Transverse colon (tissue), 4 donors: Measurements from ENCODE around the gene ZNF841. TPM values are rescaled to one million over a fixed set of nuclear protein-coding genes. Genes with fewer than 3 reads are reported as not detected.
"Not testable (repeated sequence)": the region's sequence is repeated elsewhere in the genome, so short reads cannot be mapped to it uniquely, and the experiment has no call there.

Experiments used
- DNase-seq: peaks from one replicate; pipeline ENCODE4 v3.0.0-alpha.2; 2019
- H3K27ac ChIP-seq, 4 donors: fragments of 200-600 bp; sonication (generic); 2 replicates each; pipeline ENCODE4 v1.5.1; 2016 to 2018; ENCODE audit warnings: inconsistent platforms in 4 of 4
- H3K27me3 ChIP-seq: fragments of 200-600 bp; sonication (generic); 2 replicates; pipeline ENCODE4 v1.5.1; 2017; ENCODE audit warnings: inconsistent platforms
- H3K36me3 ChIP-seq, 4 donors: fragments of 200-600 bp; sonication (generic); 2 replicates each; pipeline ENCODE4 v1.5.1; 2017 to 2019; ENCODE audit warnings: inconsistent platforms in 4 of 4
- H3K4me1 ChIP-seq, 4 donors: fragments of 200-600 bp; sonication (generic); 2 replicates each; pipeline ENCODE4 v1.5.1; 2017 to 2020; ENCODE audit warnings: inconsistent platforms in 4 of 4
- H3K4me3 ChIP-seq, 4 donors: fragments of 200-600 bp; sonication (generic); 1 replicate in 1 of 4; 2 replicates in 3 of 4; pipeline versions ENCODE4 v1.5.1 to v1.6.1; 2017 to 2019; ENCODE audit warnings: inconsistent platforms in 4 of 4
- H3K9me3 ChIP-seq, 2 donors: fragments of 200-600 bp; sonication (generic); 2 replicates each; pipeline ENCODE4 v1.5.1; 2017 to 2019; ENCODE audit warnings: inconsistent platforms in 2 of 2
- EP300 ChIP-seq: sonication (generic); formaldehyde crosslinking; IDR thresholded peaks from one replicate; pipeline ENCODE4 v1.6.1; 2017; ENCODE audit warnings: antibody characterized with exemption, low read depth
- POLR2A ChIP-seq: fragments of 450-650 bp; IDR thresholded peaks from one replicate; pipeline ENCODE4 v1.6.1; 2016; ENCODE audit warnings: antibody characterized with exemption, mild to moderate bottlenecking, moderate library complexity
- POLR2AphosphoS5 ChIP-seq, 3 donors: sonication (generic); formaldehyde crosslinking; IDR thresholded peaks; one replicate each; pipeline ENCODE4 v1.6.1; 2016; ENCODE audit warnings: antibody characterized with exemption in 3 of 3
- WGBS, 2 donors: methylation state at CpG; one replicate each; pipeline ENCODE4 v1.1.5; 2018; ENCODE audit warnings: low coverage in 1 of 2; 5-methylcytosine and 5-hydroxymethylcytosine counted together
- in situ Hi-C, 4 donors: fragments of 200-750 bp; cut with MboI; loops; one replicate each; pipeline versions ENCODE4 v1.15.0 to v1.15.1; 2017; ENCODE audit warnings: low sequenced_read_pairs in 3 of 4, low pct_ligation_motif_present in 1 of 4, low pct_unique_long_range_greater_than_20kb in 1 of 4
- intact Hi-C: fragments of 100-400 bp; cut with DNase I; formaldehyde crosslinking; loops from one replicate; pipeline ENCODE4 v1.15.1; 2023; ENCODE audit warnings: low total_unique reads
- total RNA-seq, 4 donors: library from RNA; depleted of rRNA; stranded (reverse); fragments of >200 nt; gene quantifications; one replicate each; pipeline ENCODE4 v1.1.0, GENCODE V29; 2016
- TF ChIP-seq, protein P1 (sequence below), 5 experiments: fragments of 200-600 bp in 3 of 5; fragments of 450-650 bp in 2 of 5; sonication (generic) in 3 of 5; IDR thresholded peaks; 1 replicate in 2 of 5; 2 replicates in 3 of 5; pipeline ENCODE4 v1.5.1; 2016 to 2017; ENCODE audit warnings: antibody characterized with exemption in 5 of 5, inconsistent platforms in 3 of 5, mild to moderate bottlenecking in 2 of 5, moderate library complexity in 1 of 5

Gene ZNF841
- total RNA-seq, 4 donors from 2014 or later = 15.7 to 23.7 (median 21.1) TPM

DNA sequence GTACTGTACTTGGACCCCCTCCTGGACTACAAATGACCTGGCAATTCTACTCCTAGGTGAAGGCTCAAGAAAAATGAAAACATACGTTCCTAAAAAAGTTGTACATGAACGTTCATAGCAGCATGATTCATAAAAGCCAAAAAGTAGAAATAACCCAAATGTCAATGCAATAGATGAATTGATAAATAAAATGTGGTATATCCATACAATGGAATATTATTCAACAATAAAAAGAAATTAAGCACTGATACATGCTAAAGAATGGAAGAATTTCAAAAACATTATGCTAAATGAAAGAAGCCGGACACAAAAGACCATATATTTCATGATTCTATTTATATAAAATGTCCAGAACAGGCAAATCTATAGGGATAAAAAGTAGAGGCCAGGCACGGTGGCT lies 56.4 kb downstream of the ZNF841 start:
- no peak overlapping the region for H3K4me3 ChIP-seq

DNA sequence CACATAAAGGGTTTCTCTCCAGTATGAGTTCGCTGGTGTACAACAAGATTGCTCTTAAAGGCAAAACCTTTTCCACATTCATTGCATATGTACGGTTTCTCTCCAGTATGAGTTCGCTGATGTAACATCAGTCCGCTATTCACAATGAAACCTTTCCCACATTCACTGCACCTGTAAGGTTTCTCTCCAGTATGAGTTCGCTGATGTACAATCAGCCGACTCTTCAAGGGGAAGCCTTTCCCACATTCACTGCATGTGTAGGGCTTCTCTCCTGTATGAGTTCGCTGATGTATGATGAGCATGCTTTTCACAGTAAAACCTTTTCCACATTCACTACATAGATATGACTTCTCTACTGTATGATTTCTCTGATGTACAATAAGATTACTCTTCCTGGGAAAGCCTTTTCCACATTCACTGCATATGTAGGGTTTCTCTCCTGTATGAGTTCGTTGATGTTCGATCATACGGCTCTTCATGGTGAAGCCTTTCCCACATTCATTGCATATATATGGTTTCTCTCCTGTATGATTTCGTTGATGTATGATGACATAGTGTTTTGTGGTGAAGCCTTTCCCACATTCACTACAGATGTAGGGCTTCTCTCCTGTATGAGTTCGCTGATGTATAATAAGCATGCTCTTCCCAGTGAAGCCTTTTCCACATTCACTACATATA lies 61.4 kb downstream of the ZNF841 start:
- H3K9me3 ChIP-seq = peaks cover 83 to 91% of the 10 kb centered on the region in 2 donors
- peaks cover 10 to 63% (median 38%) of the 10 kb centered on the region in 4 donors for H3K36me3 ChIP-seq
- intact Hi-C loops (no loop called here), in situ Hi-C loops (no loop called here)
- TF ChIP-seq EP300 (no peak), POLR2A (no peak), POLR2AphosphoS5 (IDR thresholded peaks at IDR 0.05) (no peak)
- TF ChIP-seq, protein P1, sequence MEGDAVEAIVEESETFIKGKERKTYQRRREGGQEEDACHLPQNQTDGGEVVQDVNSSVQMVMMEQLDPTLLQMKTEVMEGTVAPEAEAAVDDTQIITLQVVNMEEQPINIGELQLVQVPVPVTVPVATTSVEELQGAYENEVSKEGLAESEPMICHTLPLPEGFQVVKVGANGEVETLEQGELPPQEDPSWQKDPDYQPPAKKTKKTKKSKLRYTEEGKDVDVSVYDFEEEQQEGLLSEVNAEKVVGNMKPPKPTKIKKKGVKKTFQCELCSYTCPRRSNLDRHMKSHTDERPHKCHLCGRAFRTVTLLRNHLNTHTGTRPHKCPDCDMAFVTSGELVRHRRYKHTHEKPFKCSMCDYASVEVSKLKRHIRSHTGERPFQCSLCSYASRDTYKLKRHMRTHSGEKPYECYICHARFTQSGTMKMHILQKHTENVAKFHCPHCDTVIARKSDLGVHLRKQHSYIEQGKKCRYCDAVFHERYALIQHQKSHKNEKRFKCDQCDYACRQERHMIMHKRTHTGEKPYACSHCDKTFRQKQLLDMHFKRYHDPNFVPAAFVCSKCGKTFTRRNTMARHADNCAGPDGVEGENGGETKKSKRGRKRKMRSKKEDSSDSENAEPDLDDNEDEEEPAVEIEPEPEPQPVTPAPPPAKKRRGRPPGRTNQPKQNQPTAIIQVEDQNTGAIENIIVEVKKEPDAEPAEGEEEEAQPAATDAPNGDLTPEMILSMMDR (IDR thresholded peaks at IDR 0.05) = no peak
- 94 to 97% methylated on average over 9 to 12 of the region's 12 CpGs for WGBS, 2 donors
- no peaks in the 10 kb centered on the region for H3K4me1 ChIP-seq
- no peak overlapping the region for H3K4me3 ChIP-seq
- no peaks in the 10 kb centered on the region for H3K27me3 ChIP-seq
- no peak for DNase-seq
- H3K27ac ChIP-seq = no peak overlapping the region

More for the DNA sequence above, 56.4 kb downstream of the ZNF841 start:
- Histone ChIP-seq H3K9me3 (peaks cover 68 to 86% of the 10 kb centered on the region in 2 donors), H3K27ac (no peak overlapping the region), H3K27me3 (no peaks in the 10 kb centered on the region), H3K4me1 (no peaks in the 10 kb centered on the region), H3K36me3 (peaks cover 12 to 93% (median 52%) of the 10 kb centered on the region in 4 donors)
- intact Hi-C loops = no loop called here
- DNase-seq = no peak
- in situ Hi-C loops = no loop called here
- no peak for TF ChIP-seq POLR2A
- TF ChIP-seq EP300 = no peak
- TF ChIP-seq, protein P1 (IDR thresholded peaks at IDR 0.05) = no peak
- TF ChIP-seq POLR2AphosphoS5 (IDR thresholded peaks at IDR 0.05) = no peak
- whole genome bisulfite sequencing, 2 donors = 88 to 94% methylated on average over 4 of the region's 4 CpGs

DNA sequence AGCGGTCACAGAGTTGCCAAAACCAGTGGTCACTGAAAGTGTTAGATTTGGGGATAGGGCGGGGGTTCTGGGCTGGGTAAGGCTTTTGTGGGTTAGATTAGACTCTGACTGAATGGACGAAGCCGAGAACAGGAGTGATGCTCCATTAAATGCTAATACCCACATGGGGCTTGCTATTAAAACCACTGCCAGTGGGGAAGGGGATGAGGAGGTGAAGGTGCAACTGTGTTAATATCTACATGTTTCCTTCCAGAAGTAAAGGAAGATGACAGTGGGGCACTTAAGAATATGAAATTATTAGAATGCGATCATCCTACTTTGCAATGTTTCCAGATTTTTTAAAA lies 66.8 kb downstream of the ZNF841 start:
- peaks cover 0 to 17% (median 3%) of the 10 kb centered on the region in 4 donors for H3K4me1 ChIP-seq
- peak overlapping the region; percentile 86 to 94 (median 90) for H3K27ac ChIP-seq
- peak overlapping the region; percentile 61 to 91 (median 80) for H3K4me3 ChIP-seq
- intact Hi-C loops (no loop called here), in situ Hi-C loops (no loop called here)
- H3K36me3 ChIP-seq = peaks cover 0 to 29% (median 15%) of the 10 kb centered on the region in 4 donors
- H3K9me3 ChIP-seq = peaks cover 38 to 46% of the 10 kb centered on the region in 2 donors
- 17 to 22% methylated on average over 5 of the region's 5 CpGs for WGBS, 2 donors
- TF ChIP-seq EP300 (no peak), POLR2AphosphoS5 (IDR thresholded peaks at IDR 0.05) (no peak), POLR2A (no peak)
- TF ChIP-seq, protein P1 (IDR thresholded peaks at IDR 0.05) = no peak
- no peaks in the 10 kb centered on the region for H3K27me3 ChIP-seq
- no peak for DNase-seq

DNA sequence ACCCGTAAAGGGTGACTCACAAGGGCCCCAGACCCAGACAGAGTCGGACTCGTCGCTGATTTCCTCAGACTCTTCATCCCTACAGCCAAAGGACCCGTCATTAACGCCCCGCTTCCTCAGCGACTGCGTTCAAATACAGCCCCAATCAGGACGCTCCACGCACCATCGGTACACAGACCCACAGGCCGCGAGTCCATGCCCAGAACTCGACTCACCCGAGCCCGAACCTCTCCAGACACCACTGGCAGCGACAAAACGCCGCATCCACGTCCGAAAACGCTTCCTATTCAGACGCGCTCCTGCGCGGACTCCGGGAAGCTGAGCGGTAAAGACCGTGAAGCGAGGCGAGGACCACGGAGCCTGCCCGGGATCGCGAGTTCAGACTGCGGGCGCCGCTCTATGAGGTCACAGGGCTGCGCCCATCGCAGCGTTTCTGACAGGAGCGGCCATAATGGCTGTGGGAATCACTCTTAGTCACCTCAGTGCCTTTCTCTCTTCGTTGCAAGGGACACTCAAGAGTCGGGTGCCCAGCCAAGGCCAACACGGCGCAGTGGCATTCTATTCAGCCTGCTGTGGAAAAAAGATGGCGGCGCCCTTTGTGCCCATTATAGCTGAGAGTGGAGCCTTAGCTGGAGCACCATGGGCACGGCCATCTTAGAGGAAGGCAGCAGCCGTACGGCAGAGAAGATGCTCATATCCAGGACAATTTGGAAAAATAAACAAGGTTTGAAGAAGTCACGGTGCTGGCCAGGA lies 67.4 kb downstream of the ZNF841 start, which contains the start of gene ZNF614:
Gene ZNF614 (minus strand): TSS at position 353 of the 753 bp plus-strand sequence. CDS start 2,634 bp downstream, outside the sequence.
- WGBS, 2 donors = 0 to 1% methylated on average over 3 to 52 of the region's 53 CpGs
- Histone ChIP-seq H3K36me3 (peaks cover 0 to 29% (median 16%) of the 10 kb centered on the region in 4 donors), H3K27me3 (no peaks in the 10 kb centered on the region), H3K4me1 (peaks cover 0 to 17% (median 3%) of the 10 kb centered on the region in 4 donors), H3K9me3 (peaks cover 37 to 46% of the 10 kb centered on the region in 2 donors), H3K27ac (peak within 1 kb of the TSS; percentile 86 to 94 (median 90)), H3K4me3 (peak within 1 kb of the TSS; percentile 61 to 91 (median 80))
- in situ Hi-C loops (no loop called here), intact Hi-C loops (no loop called here)
- DNase-seq = peak; percentile 90
- TF ChIP-seq EP300 (no peak), POLR2A (peak; percentile 70), POLR2AphosphoS5 (IDR thresholded peaks at IDR 0.05) (peak; percentile 50 to 87 (median 69))
- TF ChIP-seq, protein P1 (IDR thresholded peaks at IDR 0.05) = no peak

DNA sequence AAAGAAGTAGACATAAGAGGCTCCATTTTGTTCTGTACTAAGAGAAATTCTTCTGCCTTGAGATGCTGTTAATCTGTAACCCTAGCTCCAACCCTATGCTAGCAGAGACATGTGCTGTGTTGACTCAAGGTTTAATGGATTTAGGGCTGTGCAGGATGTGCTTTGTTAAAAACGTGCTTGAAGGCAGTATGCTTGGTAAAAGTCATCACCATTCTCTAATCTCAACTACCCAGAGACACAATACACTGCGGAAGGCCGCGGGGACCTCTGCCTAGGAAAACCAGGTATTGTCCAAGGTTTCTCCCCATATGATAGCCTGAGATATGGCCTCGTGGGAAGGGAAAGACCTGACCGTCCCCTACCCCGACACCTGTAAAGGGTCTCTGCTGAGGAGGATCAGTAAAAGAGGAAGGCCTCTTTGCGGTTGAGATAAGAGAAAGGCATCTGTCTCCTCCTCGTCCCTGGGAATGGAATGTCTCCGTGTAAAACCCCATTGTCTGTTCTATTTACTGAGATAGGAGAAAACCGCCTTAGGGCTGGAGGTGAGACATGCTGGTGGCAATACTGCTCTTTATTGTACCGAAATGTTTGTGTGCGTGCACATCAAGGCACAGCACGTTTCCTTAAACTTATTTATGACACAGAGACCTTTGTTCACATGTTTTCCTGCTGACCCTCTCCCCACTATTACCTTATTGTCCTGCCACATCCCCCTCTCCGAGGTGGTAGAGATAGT lies 69.1 kb downstream of the ZNF841 start:
- in situ Hi-C loops, H3K27me3 ChIP-seq, H3K4me3 ChIP-seq, DNase-seq, H3K27ac ChIP-seq, intact Hi-C loops: not testable (repeated sequence)
- Histone ChIP-seq H3K4me1 (peaks cover 0 to 17% (median 3%) of the 10 kb centered on the region in 4 donors), H3K9me3 (peaks cover 35 to 43% of the 10 kb centered on the region in 2 donors), H3K36me3 (peaks cover 5 to 42% (median 23%) of the 10 kb centered on the region in 4 donors)
- 88 to 91% methylated on average over 8 to 15 of the region's 15 CpGs for WGBS, 2 donors

DNA sequence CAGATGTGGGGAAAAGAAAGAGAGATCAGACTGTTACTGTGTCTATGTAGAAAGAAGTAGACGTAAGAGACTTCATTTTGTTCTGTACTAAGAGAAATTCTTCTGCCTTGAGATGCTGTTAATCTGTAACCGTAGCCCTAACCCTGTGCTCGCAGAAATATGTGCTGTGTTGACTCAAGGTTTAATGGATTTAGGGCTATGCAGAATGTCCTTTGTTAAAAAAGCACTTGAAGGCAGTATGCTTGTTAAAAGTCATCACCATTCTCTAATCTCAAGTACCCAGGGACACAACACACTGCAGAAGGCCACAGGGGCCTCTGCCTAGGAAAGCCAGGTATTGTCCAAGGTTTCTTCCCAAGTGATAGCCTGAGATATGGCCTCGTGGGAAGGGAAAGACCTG lies 71.1 kb downstream of the ZNF841 start:
- intact Hi-C loops, H3K27ac ChIP-seq, DNase-seq, H3K4me3 ChIP-seq, H3K27me3 ChIP-seq, in situ Hi-C loops: not testable (repeated sequence)
- Histone ChIP-seq H3K4me1 (peaks cover 0 to 17% (median 3%) of the 10 kb centered on the region in 4 donors), H3K9me3 (peaks cover 38 to 45% of the 10 kb centered on the region in 2 donors), H3K36me3 (peaks cover 5 to 62% (median 34%) of the 10 kb centered on the region in 4 donors)
- 90 to 100% methylated on average over 3 to 4 of the region's 4 CpGs for WGBS, 2 donors
